Mesenteric fat pad (tissue), 1 donor: Measurements from ENCODE around the gene ROPN1L. TPM values are rescaled to one million over a fixed set of nuclear protein-coding genes. Genes with fewer than 3 reads are reported as not detected.
A peak's percentile ranks its signal among the peaks of the same experiment; 100 is the strongest.
"Not testable (repeated sequence)": the region's sequence is repeated elsewhere in the genome, so short reads cannot be mapped to it uniquely, and the experiment has no call there.

Source experiments
- DNase-seq: peaks from one replicate; pipeline ENCODE4 v3.0.0-alpha.2; 2020; ENCODE audit warnings: low spot score
- long read RNA-seq: library from polyadenylated mRNA; unstranded; transcript quantifications from one replicate; pipeline ENCODE4 v2.0.0, GENCODE V29; 2020
- total RNA-seq: library from RNA; stranded (reverse); fragmentation: NEBNext Ultra II Directional; extraction: Animal tissue kit (Norgen Biotek cat#: 25700); gene quantifications from one replicate; pipeline ENCODE4 v1.2.1, GENCODE V29; 2021
- donor health status: DM: yes; HTN: yes; CAD: no.

Gene ROPN1L
- total RNA-seq = 0.93 TPM
- long read RNA-seq, partial matches to known transcripts = 0 of 2 reads
- long read RNA-seq, other reads (novel, unspliced or antisense) = 1 of 2 reads

DNA sequence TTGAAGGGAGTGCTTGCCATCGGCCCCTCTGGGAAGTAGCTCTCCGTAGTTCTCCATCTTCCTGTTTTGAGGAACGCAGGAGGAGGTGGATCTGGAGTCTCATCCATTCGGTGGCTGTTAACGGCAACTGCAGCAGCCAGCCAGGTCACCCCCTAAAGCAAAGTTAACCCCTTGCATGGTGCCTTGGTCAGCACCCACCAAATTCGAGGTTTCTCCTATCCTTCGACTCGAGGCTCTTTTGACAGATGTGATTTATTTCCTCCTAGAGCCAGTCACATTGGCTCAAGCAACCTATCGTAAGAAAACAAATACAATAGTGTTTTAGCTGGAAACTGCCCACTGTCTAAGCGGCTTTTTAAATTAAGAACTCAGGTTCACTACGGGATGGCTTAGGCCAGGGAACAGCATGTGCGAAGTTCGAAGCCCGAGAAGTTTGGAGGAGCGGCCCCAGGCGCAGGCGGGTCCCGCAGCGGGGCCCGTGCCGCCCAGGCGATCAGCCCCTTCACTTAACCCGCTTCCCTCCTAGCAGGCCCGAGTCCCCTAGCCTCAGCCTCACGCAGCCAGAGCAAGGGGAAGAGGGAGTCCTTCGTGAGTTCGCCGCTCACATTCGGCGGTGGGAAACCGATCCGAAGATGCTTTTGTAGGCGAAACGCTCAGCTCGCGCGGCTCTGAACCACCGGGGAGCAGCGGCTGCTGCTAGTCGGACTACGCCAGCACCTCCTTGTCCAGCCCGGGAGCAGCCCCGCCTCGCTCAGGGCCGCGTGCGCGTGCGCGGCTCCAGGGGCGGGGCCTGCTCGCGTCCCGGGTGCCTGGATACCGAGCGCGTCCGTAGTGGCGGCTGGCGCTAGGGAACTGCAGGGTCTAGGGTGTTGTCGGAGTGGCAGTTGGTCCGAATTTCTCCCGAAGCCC lies at the start of gene ROPN1L:
ROPN1L (plus strand) TSS at position 797 of the 909 bp plus-strand sequence. CDS start 289 bp downstream, outside the sequence.
- DNase-seq = peak; percentile 95

DNA sequence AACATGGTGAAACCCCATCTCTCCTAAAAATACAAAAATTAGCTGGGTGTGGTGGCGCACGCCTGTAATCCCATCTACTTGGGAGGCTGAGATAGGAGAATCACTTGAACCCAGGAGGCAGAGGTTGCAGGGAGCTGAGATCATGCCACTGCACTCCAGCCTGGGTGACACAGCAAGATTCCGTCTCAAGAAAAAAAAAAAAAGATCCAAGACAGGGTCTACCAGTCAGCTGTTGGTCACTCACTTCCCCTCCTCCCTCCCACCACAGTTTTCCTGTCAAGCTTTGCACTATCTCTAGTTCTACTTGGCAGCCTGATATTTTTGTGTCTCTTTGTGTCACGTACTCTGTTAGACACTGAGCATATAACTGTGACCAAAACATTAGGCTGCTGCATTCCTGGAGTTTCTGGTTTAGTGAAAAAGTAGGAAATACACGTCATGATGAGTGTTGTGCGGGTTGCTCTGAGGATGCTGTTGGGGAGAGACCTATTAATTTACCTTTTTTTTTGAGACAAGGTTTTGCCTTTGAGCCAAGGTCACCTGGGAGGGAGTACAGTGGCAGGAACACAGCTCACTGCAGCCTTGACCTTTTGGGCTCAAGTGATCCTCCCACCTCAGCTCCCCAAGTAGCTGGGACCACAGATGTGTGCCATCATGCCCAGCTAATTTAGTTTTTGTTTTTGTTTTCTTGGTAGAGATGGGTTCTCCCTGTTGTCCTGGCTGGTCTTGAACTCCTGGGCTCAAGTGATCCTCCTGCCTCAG lies 48.9 kb upstream of the ROPN1L start:
- DNase-seq = not testable (repeated sequence)

DNA sequence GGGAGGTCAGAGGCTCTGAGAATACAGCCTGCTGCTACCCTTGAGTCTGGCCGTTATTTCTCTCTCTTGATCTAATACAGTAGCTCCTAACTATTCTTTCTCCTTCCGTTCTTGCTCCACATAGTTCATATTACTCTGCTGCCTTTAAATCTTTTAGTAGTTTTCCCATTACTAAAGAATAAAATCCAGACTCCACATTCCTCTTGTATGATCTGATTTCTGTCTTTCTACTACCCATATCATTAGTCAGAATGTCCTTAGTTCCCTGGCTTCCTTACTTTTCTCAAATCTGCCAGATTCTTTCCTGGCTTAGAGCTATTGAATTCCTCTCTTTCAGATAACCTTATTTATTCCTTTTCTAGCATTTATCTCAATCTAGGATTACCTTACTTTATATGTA lies 48.2 kb upstream of the ROPN1L start:
- no peak for DNase-seq

DNA sequence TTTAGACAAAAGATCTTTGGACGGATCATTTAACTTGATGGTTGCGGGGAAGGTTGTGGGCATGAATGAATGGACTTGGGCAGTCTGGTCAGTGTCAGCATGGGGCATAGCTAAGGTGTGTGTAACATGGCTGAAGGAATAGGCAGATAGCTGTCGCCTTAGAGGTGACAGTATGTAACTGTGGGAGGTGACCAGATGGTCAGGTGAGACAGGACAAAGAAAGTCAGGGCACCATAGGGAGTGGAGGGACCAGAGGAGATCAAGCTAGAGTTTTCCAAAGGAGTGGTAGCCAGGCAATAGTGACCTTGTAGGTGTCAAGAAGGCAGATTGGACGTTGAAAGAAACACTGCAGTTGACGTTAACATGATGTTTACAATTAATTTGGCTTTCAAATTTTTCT lies 45.1 kb upstream of the ROPN1L start:
- DNase-seq = no peak

DNA sequence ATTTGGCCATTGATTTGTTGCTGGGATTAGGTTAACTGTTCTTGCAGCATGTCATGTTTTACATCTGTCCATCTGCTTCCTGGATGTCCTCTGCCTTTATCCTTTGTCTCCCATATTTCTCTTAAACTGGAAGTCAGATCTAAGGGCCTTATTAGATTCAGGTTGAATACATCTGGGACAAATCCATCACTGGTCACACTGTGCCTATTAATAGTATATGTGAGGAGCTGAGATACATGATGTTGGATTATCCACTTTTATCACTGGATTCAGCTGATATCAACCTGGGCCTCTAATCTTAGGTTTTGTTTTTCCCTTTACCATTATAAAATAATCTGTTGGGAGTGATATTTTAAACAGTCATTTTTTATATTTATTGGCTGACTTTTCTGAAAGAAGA lies 41.8 kb upstream of the ROPN1L start:
- DNase-seq = no peak

DNA sequence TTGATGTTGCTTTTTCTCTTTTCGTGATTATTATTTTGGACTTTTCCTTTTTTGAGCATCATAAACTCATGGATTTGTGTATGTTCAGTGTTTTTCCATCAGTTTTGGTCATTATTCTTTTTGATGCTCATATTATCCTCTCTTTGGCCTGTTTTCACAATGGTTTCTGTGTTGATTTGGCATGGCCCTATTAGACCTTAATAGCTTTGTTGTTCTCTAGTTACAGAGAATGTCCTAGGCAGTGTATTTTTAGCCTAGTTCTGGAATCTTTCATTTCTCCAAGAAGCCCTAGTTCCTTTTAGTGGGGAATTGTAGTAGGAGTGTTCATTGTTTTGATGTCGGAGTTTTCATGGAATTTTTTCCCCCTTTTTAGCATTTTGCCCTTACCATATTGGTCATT lies 41.3 kb upstream of the ROPN1L start:
- no peak for DNase-seq

DNA sequence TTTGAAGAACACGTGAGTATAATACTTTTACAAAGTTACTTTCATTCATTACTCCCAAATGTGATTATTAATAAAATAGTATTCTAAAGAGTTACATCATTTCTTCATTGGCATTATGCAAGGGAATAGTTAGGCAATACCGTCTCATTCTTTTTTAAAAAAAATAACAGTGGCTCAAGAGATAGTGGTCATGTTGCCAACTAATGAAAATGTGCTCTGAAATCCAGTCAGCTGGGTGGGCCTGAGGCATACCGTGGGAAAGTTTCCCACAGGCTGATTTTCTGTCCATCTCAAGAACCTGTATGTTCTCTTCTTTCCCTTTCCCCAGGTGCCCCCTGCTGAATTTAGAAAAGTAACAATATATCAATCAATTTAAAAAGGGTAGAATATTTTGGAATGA lies 40.8 kb upstream of the ROPN1L start:
- DNase-seq = no peak

DNA sequence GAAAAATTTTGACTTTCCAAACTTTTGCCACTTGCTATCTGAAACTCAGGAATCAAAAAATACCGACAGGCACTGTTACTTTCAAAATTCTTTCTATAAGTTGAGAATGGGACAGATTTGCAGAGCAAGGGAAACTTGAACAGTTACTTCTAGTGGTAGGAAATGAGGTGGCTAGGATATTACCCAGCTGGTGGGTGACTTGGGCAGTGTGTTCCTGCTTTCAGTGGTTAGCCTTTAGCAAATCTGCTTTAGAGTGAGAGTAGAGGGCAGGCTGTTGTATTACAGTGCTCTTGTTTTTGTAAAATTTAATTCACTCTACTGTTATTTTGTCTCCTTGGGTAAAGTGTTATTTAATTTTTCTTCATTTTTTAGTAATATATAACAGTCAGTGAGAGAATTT lies 40.2 kb upstream of the ROPN1L start:
- DNase-seq = no peak

DNA sequence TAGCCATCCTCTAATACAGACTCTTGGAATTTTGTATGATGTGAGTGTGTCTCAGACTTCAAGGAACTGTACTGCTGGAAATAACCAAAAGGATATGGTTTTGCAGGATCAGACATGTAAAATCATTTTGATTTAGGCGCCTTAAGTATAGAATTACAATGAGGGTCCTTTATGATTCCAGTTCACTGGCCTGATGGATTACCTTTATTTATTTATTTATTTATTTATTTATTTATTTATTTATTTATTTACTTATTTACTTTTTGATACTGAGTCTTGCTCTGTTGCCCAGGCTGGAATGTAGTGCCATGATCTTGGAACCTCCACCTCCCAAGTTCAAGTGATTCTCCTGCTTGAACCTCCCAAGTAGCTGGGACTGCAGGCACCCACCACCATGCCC lies 37.9 kb upstream of the ROPN1L start:
- no peak for DNase-seq

DNA sequence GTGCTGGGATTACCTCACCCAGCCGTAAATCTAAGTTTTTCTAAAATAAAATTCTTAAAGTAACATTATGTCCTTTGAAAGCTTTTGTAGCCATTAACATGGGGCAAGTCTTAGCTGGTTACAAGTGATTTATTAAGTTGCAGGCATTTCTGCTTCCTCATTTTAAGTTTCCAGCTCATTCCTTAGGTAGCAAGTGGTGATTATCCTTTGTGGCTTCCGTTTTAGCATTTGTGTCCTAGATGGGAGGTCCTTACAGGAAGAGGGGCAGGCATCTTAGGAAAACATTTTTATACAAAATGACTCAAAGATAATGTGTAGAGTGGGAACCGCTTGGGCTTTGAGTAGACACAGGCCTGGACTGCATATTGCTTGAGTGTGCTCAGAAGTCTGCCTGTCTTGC lies 35.0 kb upstream of the ROPN1L start:
- DNase-seq = no peak

DNA sequence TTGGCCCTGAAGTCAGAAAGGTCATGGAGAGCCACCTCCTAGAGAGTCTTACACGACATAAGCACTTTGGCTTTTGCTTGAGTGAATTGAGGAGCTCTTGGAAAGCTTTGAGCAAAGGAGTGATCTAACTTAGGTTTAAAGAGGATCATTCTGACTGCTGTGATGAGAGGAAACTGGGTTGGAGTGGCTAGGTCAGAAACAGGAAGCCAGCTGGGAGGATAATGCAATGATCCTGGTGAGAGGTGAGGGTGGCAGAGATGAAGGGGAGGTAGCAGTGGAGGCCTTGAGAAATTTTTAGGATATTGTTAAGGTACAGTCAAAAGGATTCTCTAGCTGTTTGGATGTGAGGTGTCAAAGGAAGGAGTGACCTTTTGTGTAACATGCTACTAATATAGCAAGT lies 32.2 kb upstream of the ROPN1L start:
- no peak for DNase-seq

DNA sequence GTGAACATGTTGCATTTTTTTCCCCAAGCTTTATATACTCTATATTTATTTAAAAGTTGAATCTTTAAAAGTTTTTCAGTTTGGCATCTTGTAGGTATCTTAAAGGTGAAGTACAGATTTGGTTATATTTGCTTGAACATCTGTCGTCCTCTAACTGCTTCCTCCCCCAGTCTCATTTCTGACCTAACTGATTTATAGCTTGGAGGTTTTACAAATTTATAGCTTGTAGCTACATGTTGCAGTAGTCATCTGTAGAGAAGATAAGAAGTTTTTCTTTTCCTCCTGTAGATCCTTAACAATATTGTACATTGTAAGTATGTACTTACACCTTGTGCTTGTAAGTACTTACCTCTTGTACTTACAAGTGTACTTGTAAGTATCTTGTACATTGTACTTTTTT lies 31.0 kb upstream of the ROPN1L start:
- DNase-seq = no peak

DNA sequence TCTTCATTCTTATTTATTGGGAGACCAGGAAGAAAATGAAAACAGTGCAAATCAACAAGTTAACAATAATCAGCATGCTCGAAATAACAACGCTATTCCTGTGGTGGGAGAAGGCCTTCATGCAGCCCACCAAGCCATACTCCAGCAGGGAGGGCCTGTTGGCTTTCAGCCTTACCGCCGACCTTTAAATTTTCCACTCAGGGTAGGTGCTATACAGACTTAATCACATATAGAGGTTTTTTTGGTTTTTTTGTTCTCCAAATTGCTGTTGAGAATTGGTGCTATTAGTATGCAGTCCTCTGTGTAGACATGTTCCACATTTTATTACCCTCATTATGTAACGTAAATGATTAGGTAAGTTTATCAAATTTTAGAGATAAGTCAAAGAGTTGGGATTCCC lies 30.3 kb upstream of the ROPN1L start:
- no peak for DNase-seq

DNA sequence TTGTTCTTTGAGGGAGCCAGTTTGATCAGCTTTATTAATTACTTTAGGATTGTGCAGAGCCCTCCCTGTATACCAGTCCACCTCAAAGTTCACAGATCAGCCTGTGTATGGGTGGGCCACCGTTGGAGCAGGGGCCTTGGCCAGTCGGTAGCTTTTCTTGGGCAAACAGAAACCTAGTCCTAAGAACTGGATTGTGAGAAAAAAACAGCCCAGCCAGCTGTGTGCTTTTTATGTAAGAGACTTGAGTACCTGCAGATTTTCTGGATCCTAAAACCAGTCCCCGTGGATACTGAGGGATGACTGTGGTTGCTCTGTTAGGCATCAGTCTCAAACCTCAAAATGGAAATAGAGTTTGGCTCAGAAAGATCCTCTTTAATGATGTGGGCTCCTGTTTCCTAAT lies 24.8 kb upstream of the ROPN1L start:
- DNase-seq = no peak

DNA sequence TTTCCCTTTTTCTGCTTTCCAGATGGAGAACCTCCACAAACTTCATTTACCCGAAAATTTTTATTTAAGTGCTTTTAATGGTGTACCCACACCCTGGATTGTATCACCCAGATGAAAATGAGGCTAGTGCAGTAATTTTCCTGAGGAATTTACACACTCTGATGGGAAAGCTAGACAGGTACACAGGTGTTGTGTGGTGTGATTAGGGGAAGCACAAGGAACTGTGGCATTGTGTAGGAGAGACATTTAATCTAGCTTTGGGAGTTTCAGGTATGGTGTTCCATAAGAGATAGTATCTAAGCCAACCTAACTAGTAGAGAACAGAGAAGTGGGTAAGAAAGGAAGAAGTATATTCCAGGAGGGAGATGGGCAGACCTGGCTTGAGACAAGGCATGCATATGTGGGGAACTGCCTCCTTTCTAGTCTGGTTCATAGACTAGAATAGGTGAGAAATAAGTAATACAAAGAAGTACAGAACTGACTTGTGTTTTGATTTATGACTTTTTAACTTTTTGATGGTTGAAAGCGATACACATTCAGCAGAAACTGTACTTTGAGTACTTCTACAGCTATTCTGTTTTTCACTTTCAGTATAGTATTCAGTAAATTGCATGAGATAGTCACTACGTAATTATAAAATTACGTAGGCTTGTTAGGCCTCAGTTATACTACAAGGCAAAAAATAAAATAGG lies 22.9 kb upstream of the ROPN1L start:
- DNase-seq = no peak

DNA sequence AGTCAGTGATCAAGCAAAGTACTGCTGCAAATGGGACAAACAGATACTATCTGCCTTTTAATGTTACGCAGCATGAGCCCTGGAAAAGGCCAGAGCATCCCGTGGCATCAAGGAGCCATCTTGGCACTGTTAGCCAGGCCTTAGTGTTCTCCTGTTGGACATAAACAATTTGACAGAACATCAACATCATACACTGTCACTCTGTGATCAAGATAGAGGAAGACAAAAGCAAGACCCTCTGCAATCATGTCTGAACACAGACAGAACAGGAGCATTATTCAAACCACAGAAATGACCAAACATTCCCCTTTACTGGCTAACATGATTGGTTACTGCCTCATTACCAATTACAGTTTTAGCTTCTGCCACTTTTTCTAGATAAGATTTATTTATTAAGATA lies 21.2 kb upstream of the ROPN1L start:
- DNase-seq = no peak

DNA sequence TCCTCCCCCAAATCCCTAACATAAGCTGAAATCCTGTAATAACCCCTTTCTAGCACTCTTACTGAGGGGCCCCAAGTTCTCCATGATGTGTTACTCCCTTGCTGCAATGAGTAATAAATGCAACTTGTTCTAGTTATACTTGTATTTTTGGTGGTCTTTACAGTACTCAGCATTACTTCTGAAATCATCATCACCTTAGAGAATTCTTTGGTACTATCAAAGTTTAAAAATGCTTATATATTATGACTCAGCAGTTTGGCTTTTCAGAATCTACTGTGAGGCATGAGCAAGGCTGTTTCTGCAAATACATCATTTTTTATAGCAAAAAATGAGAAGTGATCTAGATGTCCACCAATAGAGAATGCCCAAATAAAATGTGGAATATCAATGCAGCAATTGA lies 20.7 kb upstream of the ROPN1L start:
- DNase-seq = no peak

DNA sequence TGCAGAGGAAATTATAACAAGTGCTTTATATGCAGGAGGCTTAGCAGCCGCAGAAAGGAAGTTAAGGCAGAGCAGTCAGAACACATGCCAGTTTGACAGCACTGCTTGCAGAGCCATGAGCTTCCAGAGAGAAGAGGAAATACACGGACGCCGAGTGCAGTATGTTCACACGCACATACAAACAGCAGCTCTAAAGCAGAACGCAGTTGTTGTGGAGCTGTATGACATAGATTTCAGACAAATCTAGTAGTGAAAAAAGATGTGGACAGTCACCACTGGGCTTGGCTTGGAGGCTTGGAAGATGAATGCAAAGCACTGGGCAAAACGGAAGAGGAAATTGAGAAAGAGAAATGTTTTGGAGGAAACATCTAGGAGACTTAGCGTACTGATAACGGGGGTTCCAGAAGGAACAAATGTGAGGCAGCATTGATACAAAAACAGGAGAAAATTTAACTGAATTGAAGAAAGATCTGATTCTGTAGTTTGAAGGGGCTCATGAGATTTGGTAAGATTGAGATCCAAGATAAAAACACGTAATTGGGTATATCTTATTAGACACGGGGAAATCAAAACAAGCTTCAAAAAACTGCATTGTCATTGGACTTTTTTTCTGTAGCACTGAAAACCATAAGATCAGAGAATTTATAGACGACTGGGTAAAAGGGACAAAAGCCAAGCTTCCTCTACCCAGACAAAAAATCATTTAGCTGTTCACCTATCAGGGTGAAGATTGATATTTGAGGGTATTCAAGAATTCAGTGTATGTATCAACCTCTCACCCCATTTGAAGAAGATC lies 19.6 kb upstream of the ROPN1L start:
- DNase-seq = no peak

DNA sequence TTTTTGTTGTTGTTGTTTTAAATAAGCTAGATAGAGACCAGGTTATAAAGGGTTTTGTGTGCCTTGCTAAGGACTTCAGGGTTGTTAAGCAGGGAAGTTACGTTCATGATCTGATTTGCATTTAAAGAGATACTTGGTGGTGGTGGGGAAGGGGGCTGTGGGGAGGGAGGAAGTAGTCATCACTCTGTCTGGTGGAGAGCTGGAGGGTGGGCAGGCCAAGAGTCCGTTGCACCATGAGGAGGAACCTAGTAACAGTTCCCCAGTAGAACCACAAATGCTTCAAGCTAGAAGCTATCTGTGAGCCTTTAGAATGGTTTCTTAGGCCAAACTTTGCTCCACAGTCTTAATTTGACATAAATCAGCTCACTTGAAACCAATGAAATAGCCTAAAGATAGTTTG lies 18.7 kb upstream of the ROPN1L start:
- no peak for DNase-seq

DNA sequence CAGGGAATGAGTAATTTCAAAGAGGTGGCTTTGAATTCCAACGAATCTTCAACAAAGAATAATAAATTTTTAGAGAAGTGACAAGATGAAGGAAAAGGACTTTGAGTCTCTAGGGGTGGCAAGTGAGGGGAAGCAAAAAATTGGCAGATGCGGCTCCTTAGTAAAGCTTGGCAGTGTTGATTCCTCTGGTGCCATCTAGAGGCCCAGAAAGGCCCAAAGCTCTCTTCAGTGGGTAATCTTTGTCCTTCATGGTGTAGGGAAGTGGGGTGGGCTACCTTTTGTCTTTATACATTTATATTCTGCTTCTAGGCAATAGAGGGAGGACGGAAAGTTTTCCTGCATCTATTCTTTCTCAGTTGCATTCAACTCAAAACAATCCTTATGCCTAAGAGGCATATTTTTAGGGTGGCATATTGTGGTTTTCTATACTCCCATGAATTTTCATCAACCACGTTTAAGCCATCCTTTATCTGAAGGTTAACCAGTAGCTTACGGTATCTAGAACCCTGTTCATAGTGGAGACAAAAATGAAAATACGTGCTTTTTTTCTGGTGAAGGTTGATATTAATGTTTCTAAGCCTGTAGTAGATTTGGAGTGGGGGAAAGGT lies 17.5 kb upstream of the ROPN1L start:
- no peak for DNase-seq

DNA sequence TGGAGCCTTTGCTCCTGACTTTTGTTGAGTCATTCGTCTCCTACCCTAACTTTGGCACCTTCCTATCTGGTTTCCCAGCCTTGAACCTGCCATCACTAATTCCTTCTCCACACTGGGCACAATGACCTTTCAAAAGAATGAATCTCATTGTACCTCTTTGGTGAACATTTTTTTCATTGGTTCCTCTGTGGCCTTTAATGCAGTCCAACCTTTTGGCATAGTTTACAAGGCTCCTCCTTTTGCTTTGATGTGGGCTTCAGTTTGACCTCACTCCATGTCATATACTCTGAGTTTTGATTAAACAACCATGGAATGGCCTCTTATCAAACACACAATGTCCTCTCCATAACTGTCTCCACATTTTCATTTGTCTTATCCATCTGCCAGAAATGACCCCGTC lies 14.5 kb upstream of the ROPN1L start:
- no peak for DNase-seq
